Heart right ventricle (tissue), 12 donors: Measurements from ENCODE around the gene MAGEA9B. TPM values are rescaled to one million over a fixed set of nuclear protein-coding genes. Genes with fewer than 3 reads are reported as not detected.

Source experiments
- polyA plus RNA-seq, 2 donors: library from polyadenylated mRNA; stranded (reverse); fragments of 200-250 nt; gene quantifications; one replicate each; pipeline ENCODE4 v1.2.3, GENCODE V29; 2013
- total RNA-seq, 10 donors: library from RNA; stranded (reverse); fragmentation: NEBNext Ultra II Directional in 3 of 10; extraction: Animal tissue kit (Norgen Biotek cat#: 25700) in 3 of 10; gene quantifications; one replicate each; pipeline versions ENCODE4 v1.2.1 to v1.2.4, GENCODE V29; 2021 to 2023
- donor health status: ischemic (EF 13 %, LVEDD 7.1; RV severe dilation, severe dysfunction).
- donor health status: healthy with polysubstance abuse.
- donor health status: DM: no; HTN: yes; CAD: no.
- donor health status: DM: no; HTN: no; CAD: no.
- donor health status: ischemic (EF 25% LVEDD 6.9; RV normal size, moderate dysfunction).
- donor health status: ischemic (EF 25% LVEDD 5.7; RV mildly dilated, moderate dysfunction).
- donor health status: healthy.
- donor health status: nonischemic (EF 11% LVEDD 7.7; RV severe dilation, severe dysfunction).
- donor health status: DM: yes; HTN: yes; CAD: no.
- donor health status: PGD.
- donor health status: ischemic (EF 29% LVEDD 5.4; RV normal size, mild dysfunction).
- donor health status: nonischemic (EF 23%, LVEDD 6.1; RV moderate dilation, normal function).

MAGEA9B gene
- total and polyA plus RNA-seq, 12 donors, result not detected

Other genes starting within 250 kb of the MAGEA9B start
- 10 to 100 TPM; 65.3 to 89.5 (median 73.5) TPM for gene IDS, start 82.2 kb downstream of the MAGEA9B start, total RNA-seq
- 10 to 100 TPM; 24.0 to 30.5 TPM for gene IDS, start 82.2 kb downstream of the MAGEA9B start, polyA plus RNA-seq
- 10 to 100 TPM; 20.6 to 35.8 (median 26.1) TPM for gene EOLA1, start 46.4 kb downstream of the MAGEA9B start, total RNA-seq
- gene EOLA1, start 46.4 kb downstream of the MAGEA9B start, polyA plus RNA-seq, result 10 to 100 TPM; 21.0 to 37.7 TPM
- under 1 TPM in 2 of 10 donors, not detected in 8; 0.21 to 0.31 TPM for gene HSFX3, start 37.5 kb downstream of the MAGEA9B start, total RNA-seq
- under 1 TPM in 1 of 2 donors, not detected in 1; 0.12 TPM for gene HSFX3, start 37.5 kb downstream of the MAGEA9B start, polyA plus RNA-seq
- 1 to 10 TPM in 3 of 10 donors, under 1 TPM in 3, not detected in 4; 0.22 to 2.2 (median 0.78) TPM for gene HSFX2, start 7.9 kb upstream of the MAGEA9B start, total RNA-seq
- gene HSFX2, start 7.9 kb upstream of the MAGEA9B start, polyA plus RNA-seq, result 1 to 10 TPM in 1 of 2 donors, under 1 TPM in 1; 0.70 to 2.3 TPM
- gene TMEM185A, start 44.3 kb upstream of the MAGEA9B start, total RNA-seq, result 10 to 100 TPM; 27.1 to 42.8 (median 34.5) TPM
- 10 to 100 TPM; 12.7 to 15.0 TPM for gene TMEM185A, start 44.3 kb upstream of the MAGEA9B start, polyA plus RNA-seq
- gene MAGEA11, start 124.6 kb upstream of the MAGEA9B start, total RNA-seq, result not detected
- not detected for gene MAGEA11, start 124.6 kb upstream of the MAGEA9B start, polyA plus RNA-seq
- 1 to 10 TPM in 9 of 10 donors, under 1 TPM in 1; 0.51 to 3.3 (median 2.6) TPM for gene HSFX1, start 186.6 kb upstream of the MAGEA9B start, total RNA-seq
- gene HSFX1, start 186.6 kb upstream of the MAGEA9B start, polyA plus RNA-seq, result under 1 TPM; 0.58 to 0.66 TPM
- gene MAGEA9, start 194.5 kb upstream of the MAGEA9B start, total RNA-seq, result not detected
- gene MAGEA9, start 194.5 kb upstream of the MAGEA9B start, polyA plus RNA-seq, result not detected